ENCODE data around the gene SPDYC.

SPDYC gene, protein sequence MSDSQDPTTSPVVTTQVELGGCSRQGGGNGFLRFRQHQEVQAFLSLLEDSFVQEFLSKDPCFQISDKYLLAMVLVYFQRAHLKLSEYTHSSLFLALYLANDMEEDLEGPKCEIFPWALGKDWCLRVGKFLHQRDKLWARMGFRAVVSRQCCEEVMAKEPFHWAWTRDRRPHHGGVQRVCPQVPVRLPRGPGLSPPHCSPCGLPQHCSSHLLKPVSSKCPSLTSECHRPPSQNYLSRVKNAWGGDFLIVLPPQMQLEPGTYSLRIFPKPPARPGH

GRCh38 chr11:65170058-65170534 is at the start of gene SPDYC:
SPDYC (plus strand) TSS chr11:65170233; CDS start chr11:65171358, 1,125 bp downstream.
- TF ChIP-seq CSRNP3 (CRISPR knock-in tag; IDR thresholded peaks at IDR 0.05) (no peak), ZNF565 (CRISPR knock-in tag; conservative IDR thresholded peaks at IDR 0.05; ENCODE audit: low read depth) (no peak), TOX (CRISPR knock-in tag; IDR thresholded peaks at IDR 0.05; ENCODE audit: borderline replicate concordance) (no peak), CSDC2 (CRISPR knock-in tag; IDR thresholded peaks at IDR 0.05) (no peak), ZNF8 (CRISPR knock-in tag; IDR thresholded peaks at IDR 0.05) (no peak), PATZ1 (CRISPR knock-in tag; IDR thresholded peaks at IDR 0.05; ENCODE audit: borderline replicate concordance) (no peak), ESRRG (CRISPR knock-in tag; IDR thresholded peaks at IDR 0.05) (no peak), ARNTL (CRISPR knock-in tag; IDR thresholded peaks at IDR 0.05; ENCODE audit: borderline replicate concordance, low read depth) (no peak), OSR1 (CRISPR knock-in tag; IDR thresholded peaks at IDR 0.05) (no peak), ZC3H10 (CRISPR knock-in tag; IDR thresholded peaks at IDR 0.05) (no peak), BACH2 (CRISPR knock-in tag; IDR thresholded peaks at IDR 0.05; ENCODE audit: borderline replicate concordance) (no peak), TCF4 (CRISPR knock-in tag; IDR thresholded peaks at IDR 0.05; ENCODE audit: borderline replicate concordance) (no peak), GLIS3 (CRISPR knock-in tag; IDR thresholded peaks at IDR 0.05) (no peak), RARB (CRISPR knock-in tag; IDR thresholded peaks at IDR 0.05) (no peak), ZFP30 (CRISPR knock-in tag; IDR thresholded peaks at IDR 0.05) (no peak), ZFP3 (CRISPR knock-in tag; IDR thresholded peaks at IDR 0.05) (no peak)
- TF ChIP-seq, protein P1, sequence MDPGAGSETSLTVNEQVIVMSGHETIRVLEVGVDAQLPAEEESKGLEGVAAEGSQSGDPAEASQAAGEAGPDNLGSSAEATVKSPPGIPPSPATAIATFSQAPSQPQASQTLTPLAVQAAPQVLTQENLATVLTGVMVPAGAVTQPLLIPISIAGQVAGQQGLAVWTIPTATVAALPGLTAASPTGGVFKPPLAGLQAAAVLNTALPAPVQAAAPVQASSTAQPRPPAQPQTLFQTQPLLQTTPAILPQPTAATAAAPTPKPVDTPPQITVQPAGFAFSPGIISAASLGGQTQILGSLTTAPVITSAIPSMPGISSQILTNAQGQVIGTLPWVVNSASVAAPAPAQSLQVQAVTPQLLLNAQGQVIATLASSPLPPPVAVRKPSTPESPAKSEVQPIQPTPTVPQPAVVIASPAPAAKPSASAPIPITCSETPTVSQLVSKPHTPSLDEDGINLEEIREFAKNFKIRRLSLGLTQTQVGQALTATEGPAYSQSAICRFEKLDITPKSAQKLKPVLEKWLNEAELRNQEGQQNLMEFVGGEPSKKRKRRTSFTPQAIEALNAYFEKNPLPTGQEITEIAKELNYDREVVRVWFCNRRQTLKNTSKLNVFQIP (CRISPR knock-in tag; IDR thresholded peaks at IDR 0.05; ENCODE audit: borderline replicate concordance, low read depth), result no peak
- TF ChIP-seq, protein P2, sequence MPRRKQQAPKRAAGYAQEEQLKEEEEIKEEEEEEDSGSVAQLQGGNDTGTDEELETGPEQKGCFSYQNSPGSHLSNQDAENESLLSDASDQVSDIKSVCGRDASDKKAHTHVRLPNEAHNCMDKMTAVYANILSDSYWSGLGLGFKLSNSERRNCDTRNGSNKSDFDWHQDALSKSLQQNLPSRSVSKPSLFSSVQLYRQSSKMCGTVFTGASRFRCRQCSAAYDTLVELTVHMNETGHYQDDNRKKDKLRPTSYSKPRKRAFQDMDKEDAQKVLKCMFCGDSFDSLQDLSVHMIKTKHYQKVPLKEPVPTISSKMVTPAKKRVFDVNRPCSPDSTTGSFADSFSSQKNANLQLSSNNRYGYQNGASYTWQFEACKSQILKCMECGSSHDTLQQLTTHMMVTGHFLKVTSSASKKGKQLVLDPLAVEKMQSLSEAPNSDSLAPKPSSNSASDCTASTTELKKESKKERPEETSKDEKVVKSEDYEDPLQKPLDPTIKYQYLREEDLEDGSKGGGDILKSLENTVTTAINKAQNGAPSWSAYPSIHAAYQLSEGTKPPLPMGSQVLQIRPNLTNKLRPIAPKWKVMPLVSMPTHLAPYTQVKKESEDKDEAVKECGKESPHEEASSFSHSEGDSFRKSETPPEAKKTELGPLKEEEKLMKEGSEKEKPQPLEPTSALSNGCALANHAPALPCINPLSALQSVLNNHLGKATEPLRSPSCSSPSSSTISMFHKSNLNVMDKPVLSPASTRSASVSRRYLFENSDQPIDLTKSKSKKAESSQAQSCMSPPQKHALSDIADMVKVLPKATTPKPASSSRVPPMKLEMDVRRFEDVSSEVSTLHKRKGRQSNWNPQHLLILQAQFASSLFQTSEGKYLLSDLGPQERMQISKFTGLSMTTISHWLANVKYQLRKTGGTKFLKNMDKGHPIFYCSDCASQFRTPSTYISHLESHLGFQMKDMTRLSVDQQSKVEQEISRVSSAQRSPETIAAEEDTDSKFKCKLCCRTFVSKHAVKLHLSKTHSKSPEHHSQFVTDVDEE (CRISPR knock-in tag; IDR thresholded peaks at IDR 0.05), result no peak
- no peak; the same call in 2 of the 3 replicates for ATAC-seq

DNA sequence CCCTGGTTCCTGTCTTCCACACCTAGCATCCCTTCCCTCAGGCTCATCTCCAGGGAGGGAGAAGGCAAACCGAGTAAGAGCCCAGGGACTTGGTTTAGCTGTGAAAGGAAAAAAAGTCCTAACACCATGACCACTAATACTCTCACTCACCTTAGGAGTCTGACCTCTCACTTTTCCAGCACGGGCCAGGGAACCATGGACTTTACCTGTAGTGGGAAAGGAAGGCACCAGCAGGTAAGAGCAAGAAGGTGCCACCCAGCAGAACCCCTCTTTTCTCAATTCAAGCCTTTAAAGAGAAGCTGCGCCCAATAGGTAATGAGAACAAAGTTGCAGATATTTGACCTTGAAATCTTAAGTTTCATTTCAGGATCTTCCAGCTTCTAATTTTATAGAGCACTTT is 49.2 kb upstream of the SPDYC start:
- no peak for ATAC-seq
- TF ChIP-seq ARNTL (CRISPR knock-in tag; IDR thresholded peaks at IDR 0.05; ENCODE audit: borderline replicate concordance, low read depth) (no peak), ZFP3 (CRISPR knock-in tag; IDR thresholded peaks at IDR 0.05) (no peak), ZNF8 (CRISPR knock-in tag; IDR thresholded peaks at IDR 0.05) (no peak), OSR1 (CRISPR knock-in tag; IDR thresholded peaks at IDR 0.05) (no peak), TCF4 (CRISPR knock-in tag; IDR thresholded peaks at IDR 0.05; ENCODE audit: borderline replicate concordance) (no peak), ZFP30 (CRISPR knock-in tag; IDR thresholded peaks at IDR 0.05) (no peak), ZNF70 (CRISPR knock-in tag; IDR thresholded peaks at IDR 0.05) (no peak), RARB (CRISPR knock-in tag; IDR thresholded peaks at IDR 0.05) (no peak), ESRRG (CRISPR knock-in tag; IDR thresholded peaks at IDR 0.05) (no peak), ISL1 (CRISPR knock-in tag; IDR thresholded peaks at IDR 0.05) (no peak), GLIS3 (CRISPR knock-in tag; IDR thresholded peaks at IDR 0.05) (no peak), CSDC2 (CRISPR knock-in tag; IDR thresholded peaks at IDR 0.05) (no peak), CSRNP3 (CRISPR knock-in tag; IDR thresholded peaks at IDR 0.05) (no peak), PATZ1 (CRISPR knock-in tag; IDR thresholded peaks at IDR 0.05; ENCODE audit: borderline replicate concordance) (no peak), TOX (CRISPR knock-in tag; IDR thresholded peaks at IDR 0.05; ENCODE audit: borderline replicate concordance) (no peak)
- TF ChIP-seq, protein P2 (CRISPR knock-in tag; IDR thresholded peaks at IDR 0.05), result no peak
- TF ChIP-seq, protein P3, sequence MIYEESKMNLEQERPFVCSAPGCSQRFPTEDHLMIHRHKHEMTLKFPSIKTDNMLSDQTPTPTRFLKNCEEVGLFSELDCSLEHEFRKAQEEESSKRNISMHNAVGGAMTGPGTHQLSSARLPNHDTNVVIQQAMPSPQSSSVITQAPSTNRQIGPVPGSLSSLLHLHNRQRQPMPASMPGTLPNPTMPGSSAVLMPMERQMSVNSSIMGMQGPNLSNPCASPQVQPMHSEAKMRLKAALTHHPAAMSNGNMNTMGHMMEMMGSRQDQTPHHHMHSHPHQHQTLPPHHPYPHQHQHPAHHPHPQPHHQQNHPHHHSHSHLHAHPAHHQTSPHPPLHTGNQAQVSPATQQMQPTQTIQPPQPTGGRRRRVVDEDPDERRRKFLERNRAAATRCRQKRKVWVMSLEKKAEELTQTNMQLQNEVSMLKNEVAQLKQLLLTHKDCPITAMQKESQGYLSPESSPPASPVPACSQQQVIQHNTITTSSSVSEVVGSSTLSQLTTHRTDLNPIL (CRISPR knock-in tag; IDR thresholded peaks at IDR 0.05; ENCODE audit: low read depth), result no peak
